HepG2 (cell line): ENCODE measurements around the gene KMT2A. TPM values are rescaled to one million over a fixed set of nuclear protein-coding genes. Genes with fewer than 3 reads are reported as not detected.

ENCODE experiments used
- ARHGAP35 ChIP-seq: sonication (generic); formaldehyde crosslinking; IDR thresholded peaks from 2 replicates; pipeline ENCODE4 v1.9.0; 2022; ENCODE audit warnings: mild to moderate bottlenecking, inconsistent platforms, moderate library complexity, missing genetic modification reagents, borderline replicate concordance
- ARID2 ChIP-seq: sonication (generic); formaldehyde crosslinking; IDR thresholded peaks from 2 replicates; pipeline ENCODE4 v1.8.1; 2022; ENCODE audit warnings: mild to moderate bottlenecking, missing genetic modification reagents, borderline replicate concordance
- CENPX ChIP-seq: sonication (generic); formaldehyde crosslinking; IDR thresholded peaks from 2 replicates; pipeline ENCODE4 v1.9.0; 2021; ENCODE audit warnings: mild to moderate bottlenecking, missing genetic modification reagents, moderate library complexity
- FOSL2 ChIP-seq: sonication (generic); formaldehyde crosslinking; IDR thresholded peaks from 2 replicates; pipeline ENCODE4 v1.4.0; 2020; ENCODE audit warnings: missing genetic modification reagents
- HOXA9 ChIP-seq: sonication (generic); formaldehyde crosslinking; IDR thresholded peaks from 2 replicates; pipeline ENCODE4 v1.8.1; 2022; ENCODE audit warnings: missing genetic modification reagents, mild to moderate bottlenecking, moderate library complexity, borderline replicate concordance
- IRX3 ChIP-seq: sonication (generic); formaldehyde crosslinking; IDR thresholded peaks from 2 replicates; pipeline ENCODE4 v1.8.1; 2023; ENCODE audit warnings: mild to moderate bottlenecking, low read depth, missing genetic modification reagents, borderline replicate concordance
- NFATC3 ChIP-seq: sonication (generic); formaldehyde crosslinking; IDR thresholded peaks from 2 replicates; pipeline ENCODE4 v1.5.1; 2020; ENCODE audit warnings: mild to moderate bottlenecking, missing genetic modification reagents
- PRPF4 ChIP-seq: fragments of 200-400 bp; formaldehyde crosslinking; IDR thresholded peaks from 2 replicates; pipeline ENCODE4 v1.6.1; 2016; ENCODE audit warnings: low read length, low read depth; ENCODE audit not compliant: poor library complexity, severe bottlenecking
- SMARCE1 ChIP-seq: fragments of 450-650 bp; IDR thresholded peaks from 2 replicates; pipeline ENCODE4 v1.6.1; 2017; ENCODE audit warnings: borderline replicate concordance
- SNAI1 ChIP-seq: sonication (generic); formaldehyde crosslinking; IDR thresholded peaks from 2 replicates; pipeline ENCODE4 v1.5.0; 2020; ENCODE audit warnings: mild to moderate bottlenecking, missing genetic modification reagents, borderline replicate concordance
- ZNF12 ChIP-seq: sonication (generic); formaldehyde crosslinking; IDR thresholded peaks from 2 replicates; pipeline ENCODE4 v1.5.0; 2020; ENCODE audit warnings: missing genetic modification reagents
- ZNF3 ChIP-seq: IDR thresholded peaks from 2 replicates; pipeline ENCODE4 v1.7.0; 2017; ENCODE audit warnings: inconsistent platforms
- ZNF30 ChIP-seq: sonication (generic); formaldehyde crosslinking; IDR thresholded peaks from 2 replicates; pipeline ENCODE4 v1.5.0; 2020; ENCODE audit warnings: mild to moderate bottlenecking, missing genetic modification reagents
- ZNF556 ChIP-seq: sonication (generic); formaldehyde crosslinking; IDR thresholded peaks from 2 replicates; pipeline ENCODE4 v1.4.0; 2020; ENCODE audit warnings: mild to moderate bottlenecking, missing genetic modification reagents, borderline replicate concordance
- ZNF598 ChIP-seq: sonication (generic); formaldehyde crosslinking; IDR thresholded peaks from 2 replicates; pipeline ENCODE4 v1.5.1; 2020; ENCODE audit warnings: mild to moderate bottlenecking, missing genetic modification reagents, borderline replicate concordance
- ZNF775 ChIP-seq: sonication (generic); formaldehyde crosslinking; IDR thresholded peaks from 2 replicates; pipeline ENCODE4 v1.4.0; 2020; ENCODE audit warnings: missing genetic modification reagents, mild to moderate bottlenecking, moderate library complexity, borderline replicate concordance
- polyA plus RNA-seq, 8 experiments: library from polyadenylated mRNA; depleted of rRNA in 3 of 8; stranded (reverse) in 7 of 8; unstranded in 1 of 8; fragments of >200 nt; fragmentation: Illumina TruSeq in 4 of 8; extraction: Trizol in 4 of 8; gene quantifications; 2 replicates each; pipeline versions ENCODE4 v1.2.1 to v1.2.3, GENCODE V29; 2011 to 2016; ENCODE audit warnings: low read depth in 4 of 8, missing spikeins in 1 of 8, mixed read lengths in 1 of 8; ENCODE audit not compliant: insufficient read depth in 1 of 8
- total RNA-seq, 5 experiments: library from RNA; depleted of rRNA; stranded (reverse); fragments of >200 nt; fragmentation: Illumina TruSeq; extraction: Trizol; gene quantifications; 2 replicates each; pipeline ENCODE4 v1.2.3, GENCODE V29; 2016; ENCODE audit warnings: low read depth in 1 of 5
- TF ChIP-seq, protein P1 (sequence below): sonication (generic); formaldehyde crosslinking; IDR thresholded peaks from 2 replicates; pipeline ENCODE4 v1.4.0; 2020; ENCODE audit warnings: missing genetic modification reagents, mild to moderate bottlenecking, borderline replicate concordance
- TF ChIP-seq, protein P2 (sequence below): sonication (generic); formaldehyde crosslinking; IDR thresholded peaks from 2 replicates; pipeline ENCODE4 v1.4.0; 2020; ENCODE audit warnings: missing genetic modification reagents
- TF ChIP-seq, protein P3 (sequence below): sonication (generic); formaldehyde crosslinking; IDR thresholded peaks from 2 replicates; pipeline ENCODE4 v1.4.0; 2020; ENCODE audit warnings: missing genetic modification reagents, low read depth, mild to moderate bottlenecking, borderline replicate concordance
- TF ChIP-seq, protein P4 (sequence below): sonication (generic); formaldehyde crosslinking; IDR thresholded peaks from 2 replicates; pipeline ENCODE4 v1.8.0; 2022; ENCODE audit warnings: mild to moderate bottlenecking, missing genetic modification reagents, moderate library complexity

Gene KMT2A
- total and polyA plus RNA-seq, 2 of the 13 experiments (the other 11 are each of a cell fraction or from before 2014, with no cell fraction given), result 12.4 to 20.0 TPM

DNA sequence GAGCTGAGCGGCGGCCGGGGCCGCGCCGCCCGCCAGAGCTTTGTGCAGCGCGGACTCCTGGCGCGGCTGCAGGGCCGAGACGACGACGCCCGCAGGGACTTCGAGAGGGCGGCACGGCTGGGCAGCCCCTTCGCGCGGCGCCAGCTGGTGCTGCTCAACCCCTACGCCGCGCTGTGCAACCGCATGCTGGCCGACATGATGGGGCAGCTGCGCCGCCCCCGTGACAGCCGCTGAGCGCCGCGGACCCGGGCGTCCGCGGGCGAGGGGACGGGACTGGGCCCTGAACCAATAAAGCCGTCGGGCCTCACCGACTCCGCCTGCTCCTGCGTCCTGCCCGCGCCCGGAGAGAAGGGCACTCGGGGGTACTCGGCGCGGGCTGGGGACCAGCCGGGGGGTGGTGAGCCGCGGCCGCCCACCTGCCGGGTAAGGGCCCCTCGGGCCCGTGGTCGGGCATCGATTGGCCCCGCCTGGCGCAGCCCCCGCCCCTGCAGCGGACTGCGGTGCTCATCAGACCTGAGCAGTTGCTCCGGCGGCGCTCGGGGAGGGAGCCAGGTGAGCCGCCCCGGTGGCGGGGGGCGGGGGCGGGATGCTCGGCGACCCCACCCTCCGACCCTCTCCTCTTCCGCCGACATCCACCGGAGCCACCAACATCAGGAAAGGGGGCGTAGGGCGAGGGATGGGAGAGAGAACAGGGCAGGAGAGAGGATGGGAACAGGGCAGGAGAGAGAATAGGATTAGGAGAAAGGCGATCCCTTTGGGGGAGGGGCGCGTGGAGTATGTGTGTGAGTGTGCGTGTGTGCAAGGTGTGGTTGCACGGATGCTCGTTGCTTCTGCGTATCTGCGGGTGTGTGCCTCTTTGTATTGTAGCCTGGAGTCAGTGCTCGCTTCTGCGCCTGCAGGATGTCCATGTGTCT is 94.6 kb downstream of the KMT2A start, which contains the start of gene TMEM25 (continued):
- TF ChIP-seq ARID2 (peak; percentile 67; the same call in 1 of the 2 replicates), FOSL2 (CRISPR knock-in tag) (no peak), SMARCE1 (no peak), PRPF4 (no peak), ZNF12 (CRISPR knock-in tag) (no peak), CENPX (no peak), ZNF598 (no peak), SNAI1 (CRISPR knock-in tag) (peak; percentile 63; the same call in 1 of the 2 replicates), ZNF30 (CRISPR knock-in tag) (no peak), ZNF3 (no peak), HOXA9 (CRISPR knock-in tag) (peak; percentile 93; the same call in 1 of the 2 replicates), ARHGAP35 (CRISPR knock-in tag) (no peak; the same call in 1 of the 2 replicates), IRX3 (peak; percentile 59; the same call in 1 of the 2 replicates), ZNF775 (CRISPR knock-in tag) (no peak), NFATC3 (no peak), ZNF556 (CRISPR knock-in tag) (no peak)
- TF ChIP-seq, protein P1, sequence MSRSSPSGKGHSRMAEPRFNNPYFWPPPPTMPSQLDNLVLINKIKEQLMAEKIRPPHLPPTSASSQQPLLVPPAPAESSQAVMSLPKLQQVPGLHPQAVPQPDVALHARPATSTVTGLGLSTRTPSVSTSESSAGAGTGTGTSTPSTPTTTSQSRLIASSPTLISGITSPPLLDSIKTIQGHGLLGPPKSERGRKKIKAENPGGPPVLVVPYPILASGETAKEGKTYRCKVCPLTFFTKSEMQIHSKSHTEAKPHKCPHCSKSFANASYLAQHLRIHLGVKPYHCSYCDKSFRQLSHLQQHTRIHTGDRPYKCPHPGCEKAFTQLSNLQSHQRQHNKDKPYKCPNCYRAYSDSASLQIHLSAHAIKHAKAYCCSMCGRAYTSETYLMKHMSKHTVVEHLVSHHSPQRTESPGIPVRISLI (CRISPR knock-in tag), result no peak
- TF ChIP-seq, protein P2, sequence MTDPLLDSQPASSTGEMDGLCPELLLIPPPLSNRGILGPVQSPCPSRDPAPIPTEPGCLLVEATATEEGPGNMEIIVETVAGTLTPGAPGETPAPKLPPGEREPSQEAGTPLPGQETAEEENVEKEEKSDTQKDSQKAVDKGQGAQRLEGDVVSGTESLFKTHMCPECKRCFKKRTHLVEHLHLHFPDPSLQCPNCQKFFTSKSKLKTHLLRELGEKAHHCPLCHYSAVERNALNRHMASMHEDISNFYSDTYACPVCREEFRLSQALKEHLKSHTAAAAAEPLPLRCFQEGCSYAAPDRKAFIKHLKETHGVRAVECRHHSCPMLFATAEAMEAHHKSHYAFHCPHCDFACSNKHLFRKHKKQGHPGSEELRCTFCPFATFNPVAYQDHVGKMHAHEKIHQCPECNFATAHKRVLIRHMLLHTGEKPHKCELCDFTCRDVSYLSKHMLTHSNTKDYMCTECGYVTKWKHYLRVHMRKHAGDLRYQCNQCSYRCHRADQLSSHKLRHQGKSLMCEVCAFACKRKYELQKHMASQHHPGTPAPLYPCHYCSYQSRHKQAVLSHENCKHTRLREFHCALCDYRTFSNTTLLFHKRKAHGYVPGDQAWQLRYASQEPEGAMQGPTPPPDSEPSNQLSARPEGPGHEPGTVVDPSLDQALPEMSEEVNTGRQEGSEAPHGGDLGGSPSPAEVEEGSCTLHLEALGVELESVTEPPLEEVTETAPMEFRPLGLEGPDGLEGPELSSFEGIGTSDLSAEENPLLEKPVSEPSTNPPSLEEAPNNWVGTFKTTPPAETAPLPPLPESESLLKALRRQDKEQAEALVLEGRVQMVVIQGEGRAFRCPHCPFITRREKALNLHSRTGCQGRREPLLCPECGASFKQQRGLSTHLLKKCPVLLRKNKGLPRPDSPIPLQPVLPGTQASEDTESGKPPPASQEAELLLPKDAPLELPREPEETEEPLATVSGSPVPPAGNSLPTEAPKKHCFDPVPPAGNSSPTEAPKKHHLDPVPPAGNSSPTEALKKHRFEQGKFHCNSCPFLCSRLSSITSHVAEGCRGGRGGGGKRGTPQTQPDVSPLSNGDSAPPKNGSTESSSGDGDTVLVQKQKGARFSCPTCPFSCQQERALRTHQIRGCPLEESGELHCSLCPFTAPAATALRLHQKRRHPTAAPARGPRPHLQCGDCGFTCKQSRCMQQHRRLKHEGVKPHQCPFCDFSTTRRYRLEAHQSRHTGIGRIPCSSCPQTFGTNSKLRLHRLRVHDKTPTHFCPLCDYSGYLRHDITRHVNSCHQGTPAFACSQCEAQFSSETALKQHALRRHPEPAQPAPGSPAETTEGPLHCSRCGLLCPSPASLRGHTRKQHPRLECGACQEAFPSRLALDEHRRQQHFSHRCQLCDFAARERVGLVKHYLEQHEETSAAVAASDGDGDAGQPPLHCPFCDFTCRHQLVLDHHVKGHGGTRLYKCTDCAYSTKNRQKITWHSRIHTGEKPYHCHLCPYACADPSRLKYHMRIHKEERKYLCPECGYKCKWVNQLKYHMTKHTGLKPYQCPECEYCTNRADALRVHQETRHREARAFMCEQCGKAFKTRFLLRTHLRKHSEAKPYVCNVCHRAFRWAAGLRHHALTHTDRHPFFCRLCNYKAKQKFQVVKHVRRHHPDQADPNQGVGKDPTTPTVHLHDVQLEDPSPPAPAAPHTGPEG (CRISPR knock-in tag), result no peak
- TF ChIP-seq, protein P3, sequence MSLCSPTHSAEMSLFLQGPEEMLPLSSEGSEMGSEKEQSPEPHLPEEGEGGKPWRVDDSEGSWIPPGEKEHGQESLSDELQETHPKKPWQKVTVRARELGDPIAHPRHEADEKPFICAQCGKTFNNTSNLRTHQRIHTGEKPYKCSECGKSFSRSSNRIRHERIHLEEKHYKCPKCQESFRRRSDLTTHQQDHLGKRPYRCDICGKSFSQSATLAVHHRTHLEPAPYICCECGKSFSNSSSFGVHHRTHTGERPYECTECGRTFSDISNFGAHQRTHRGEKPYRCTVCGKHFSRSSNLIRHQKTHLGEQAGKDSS (CRISPR knock-in tag), result no peak; the same call in 1 of the 2 replicates
- TF ChIP-seq, protein P4, sequence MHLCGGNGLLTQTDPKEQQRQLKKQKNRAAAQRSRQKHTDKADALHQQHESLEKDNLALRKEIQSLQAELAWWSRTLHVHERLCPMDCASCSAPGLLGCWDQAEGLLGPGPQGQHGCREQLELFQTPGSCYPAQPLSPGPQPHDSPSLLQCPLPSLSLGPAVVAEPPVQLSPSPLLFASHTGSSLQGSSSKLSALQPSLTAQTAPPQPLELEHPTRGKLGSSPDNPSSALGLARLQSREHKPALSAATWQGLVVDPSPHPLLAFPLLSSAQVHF (CRISPR knock-in tag), result 0 out of 2 replicates have a peak, but pooled peaks have one; percentile 54
